ENCODE data around the gene ITGAD. TPM values are rescaled to one million over a fixed set of nuclear protein-coding genes. Genes with fewer than 3 reads are reported as not detected.

ITGAD gene
- total and polyA plus RNA-seq, 2 of the 13 experiments (the other 11 are each of a cell fraction or from before 2014, with no cell fraction given): not detected

- no TSS peak for BruUV-seq (replicated peaks)
- H3K4me1 ChIP-seq (ENCODE audit: insufficient read depth, low read length): peaks cover 49% of the 10 kb centered on the region
- no peaks in the 10 kb centered on the region for H3K79me2 ChIP-seq (ENCODE audit: insufficient read depth, low read length)
- no peak overlapping the region for H2AFZ ChIP-seq (ENCODE audit: low read length)
- no peaks in the 10 kb centered on the region for H3K9me3 ChIP-seq (ENCODE audit: low read length)
- DNase-seq (ENCODE audit: low spot score) (peak; percentile 58), FAIRE-seq (no peak), ATAC-seq (no peak)
- peak overlapping the region; percentile 71 for H3K4me2 ChIP-seq (ENCODE audit: low read depth, low read length)
- H3K9ac ChIP-seq (ENCODE audit: insufficient read depth, low read depth, low read length): peak overlapping the region; percentile 38; the same call in 1 of the 2 replicates
- H3K36me3 ChIP-seq (replicated peaks in 1 of 2; ENCODE audit: control insufficient read depth in 1 of 2, insufficient read depth in 2 of 2, low read length in 2 of 2): no peaks in the 10 kb centered on the region
- peak overlapping the region; percentile 61 to 74 (median 63); a peak in 3 of 6 replicates for H3K4me3 ChIP-seq (replicated peaks in 1 of 3; ENCODE audit: insufficient read depth in 1 of 3, low read depth in 2 of 3, low read length in 3 of 3)
- WGBS (ENCODE audit: low lambda C conversion rate): 73% methylated on average over 20 of the region's 20 CpGs
- no peak overlapping the region for H3K27ac ChIP-seq (ENCODE audit: extremely low read length, insufficient read depth, low read length)
- intact Hi-C loops (cut with micrococcal nuclease; ENCODE audit: unreplicated experiment) (no loop called here), in situ Hi-C loops (cut with HindIII; ENCODE audit: extremely low pct_ligation_motif_present, low pct_unique_long_range_greater_than_20kb) (no loop called here)
- H3K27me3 ChIP-seq (ENCODE audit: control insufficient read depth in 1 of 2, insufficient read depth in 2 of 2, low read length in 2 of 2): peaks cover 0 to 7% of the 10 kb centered on the region in 2 experiments; a peak in 1 of 5 replicates
- ChIA-PET CTCF (ENCODE audit: low intra/inter-chr PET ratio, low total read pairs) (no interaction called here), POLR2A (interaction anchor here (0.6 to 0.7 kb wide), 2 partner anchors 13 to 15 kb away, joined by 4 to 7 read pairs; partner anchors contain the start of gene ARMC5)
- no peaks in the 10 kb centered on the region for H4K20me1 ChIP-seq (ENCODE audit: insufficient read depth, low read length)
- no peak for TF ChIP-seq ZNF136 (CRISPR knock-in tag; IDR thresholded peaks at IDR 0.05; ENCODE audit: low read depth)
- TF ChIP-seq ZNF75D (CRISPR knock-in tag; IDR thresholded peaks at IDR 0.05; ENCODE audit: borderline replicate concordance): 0 out of 2 replicates have a peak, but pooled peaks have one; percentile 61
- no peak for TF ChIP-seq ZIK1 (CRISPR knock-in tag; IDR thresholded peaks at IDR 0.05; ENCODE audit: borderline replicate concordance, low read depth)
- no peak for TF ChIP-seq SNRNP70 (IDR thresholded peaks at IDR 0.05; ENCODE audit: low read depth, low read length)
- no peak for TF ChIP-seq ZEB1 (IDR thresholded peaks at IDR 0.05; ENCODE audit: insufficient replicate concordance, low read depth)
- TF ChIP-seq NFYC (CRISPR knock-in tag; IDR thresholded peaks at IDR 0.05): peak; percentile 67; the same call in 1 of the 2 replicates
- no peak for TF ChIP-seq CHCHD3 (CRISPR knock-in tag; IDR thresholded peaks at IDR 0.05)
- no peak for TF ChIP-seq KLF6 (CRISPR knock-in tag; IDR thresholded peaks at IDR 0.05)
- TF ChIP-seq PCBP1 (IDR thresholded peaks at IDR 0.05; ENCODE audit: borderline replicate concordance, low read depth, low read length): no peak
- peak; percentile 98 for TF ChIP-seq ZBTB33 (CRISPR knock-in tag; IDR thresholded peaks at IDR 0.05)
- peak; percentile 70 for TF ChIP-seq ZHX2 (IDR thresholded peaks at IDR 0.05; ENCODE audit: low read depth)
- TF ChIP-seq ZHX2 (CRISPR knock-in tag; IDR thresholded peaks at IDR 0.05; ENCODE audit: borderline replicate concordance): no peak
- peak; percentile 44; the same call in 1 of the 2 replicates for TF ChIP-seq GABPB1 (CRISPR knock-in tag; IDR thresholded peaks at IDR 0.05)
- TF ChIP-seq ZBTB14 (CRISPR knock-in tag; IDR thresholded peaks at IDR 0.05): no peak
- 0 out of 2 replicates have a peak, but pooled peaks have one; percentile 42 for TF ChIP-seq ZNF720 (CRISPR knock-in tag; IDR thresholded peaks at IDR 0.05)
- TF ChIP-seq ADNP (CRISPR knock-in tag; IDR thresholded peaks at IDR 0.05): no peak
These were observed 79.6 kb downstream of the ITGAD start for GRCh38 chr16:31472709-31473203.

Measured in HepG2 (cell line).